Fibroblast of skin of left quadriceps (primary cell): ENCODE results near the gene HNRNPAB.
"Not testable (repeated sequence)": the region's sequence is repeated elsewhere in the genome, so short reads cannot be mapped to it uniquely, and the experiment has no call there.

Source experiments
- DNase-seq, 2 experiments: peaks; one replicate each; pipeline ENCODE4 v3.0.0-alpha.2; 2013; ENCODE audit warnings: low read depth in 2 of 2

HNRNPAB gene

GRCh38 chr5:178212241-178213002, 8.1 kb downstream of the HNRNPAB start:
- no peak for DNase-seq

GRCh38 chr5:178213003-178213461, 8.7 kb downstream of the HNRNPAB start:
- no peak for DNase-seq

- DNase-seq: no peak
Measured at GRCh38 chr5:178213748-178214151, 9.4 kb downstream of the HNRNPAB start.

- DNase-seq: no peak
Measured at GRCh38 chr5:178214160-178214803, 9.9 kb downstream of the HNRNPAB start.

GRCh38 chr5:178215280-178216002, 11.1 kb downstream of the HNRNPAB start:
- no peak for DNase-seq

- DNase-seq: no peak
Measured at GRCh38 chr5:178216088-178216534, 11.8 kb downstream of the HNRNPAB start.

GRCh38 chr5:178216779-178217178, 12.4 kb downstream of the HNRNPAB start:
- DNase-seq: no peak

GRCh38 chr5:178218237-178218776, 14.0 kb downstream of the HNRNPAB start:
- no peak for DNase-seq

- no peak for DNase-seq
Measured at GRCh38 chr5:178218827-178219226, 14.5 kb downstream of the HNRNPAB start.

GRCh38 chr5:178221282-178221681, 16.9 kb downstream of the HNRNPAB start:
- DNase-seq: no peak

- no peak for DNase-seq
Measured at GRCh38 chr5:178221853-178222252, 17.5 kb downstream of the HNRNPAB start.

GRCh38 chr5:178222292-178222691, 18.0 kb downstream of the HNRNPAB start:
- no peak for DNase-seq

- DNase-seq: no peak
Measured at GRCh38 chr5:178223196-178223773, 19.0 kb downstream of the HNRNPAB start.

- no peak for DNase-seq
Measured at GRCh38 chr5:178223828-178224335, 19.5 kb downstream of the HNRNPAB start.

GRCh38 chr5:178224403-178224802, 20.1 kb downstream of the HNRNPAB start:
- DNase-seq: no peak

- no peak for DNase-seq
Measured at GRCh38 chr5:178225174-178225573, 20.8 kb downstream of the HNRNPAB start.

- no peak for DNase-seq
Measured at GRCh38 chr5:178227138-178227659, 22.9 kb downstream of the HNRNPAB start.

GRCh38 chr5:178227929-178228328, 23.6 kb downstream of the HNRNPAB start:
- DNase-seq: no peak

GRCh38 chr5:178228609-178229008, 24.3 kb downstream of the HNRNPAB start:
- DNase-seq: no peak

GRCh38 chr5:178229111-178229510, 24.8 kb downstream of the HNRNPAB start:
- not testable (repeated sequence) for DNase-seq

GRCh38 chr5:178229861-178230260, 25.5 kb downstream of the HNRNPAB start:
- DNase-seq: no peak
